KOPT-K1 (cell line): ENCODE measurements around the gene HIVEP3.

ENCODE experiments used
- H3K27ac ChIP-seq: fragments of 200-600 bp; sonication (generic); 2 replicates; pipeline ENCODE4 v1.5.1; 2016; ENCODE audit warnings: antibody characterized with exemption, mild to moderate bottlenecking, low read depth, low read length; ENCODE audit not compliant: poor library complexity, severe bottlenecking
- H3K36me3 ChIP-seq: fragments of 200-600 bp; sonication (generic); 2 replicates; pipeline ENCODE4 v1.5.1; 2017; ENCODE audit warnings: antibody characterized with exemption, mild to moderate bottlenecking, low read length, moderate library complexity; ENCODE audit not compliant: insufficient read depth
- H3K9me3 ChIP-seq: fragments of 200-600 bp; sonication (generic); 2 replicates; pipeline ENCODE4 v1.5.1; 2017; ENCODE audit warnings: antibody characterized with exemption, low read length, mild to moderate bottlenecking; ENCODE audit not compliant: insufficient read depth, poor library complexity, severe bottlenecking

Gene HIVEP3

GRCh38 chr1:41891199-41891896, 27.4 kb downstream of the HIVEP3 start:
- Histone ChIP-seq H3K36me3 (no peaks in the 10 kb centered on the region), H3K27ac (peak overlapping the region; percentile 100), H3K9me3 (no peaks in the 10 kb centered on the region)

GRCh38 chr1:41890825-41891198, 27.9 kb downstream of the HIVEP3 start:
- Histone ChIP-seq H3K36me3 (no peaks in the 10 kb centered on the region), H3K27ac (peak overlapping the region; percentile 100), H3K9me3 (no peaks in the 10 kb centered on the region)

GRCh38 chr1:41889506-41890414, 29.0 kb downstream of the HIVEP3 start:
- no peaks in the 10 kb centered on the region for H3K9me3 ChIP-seq
- peak overlapping the region; percentile 100 for H3K27ac ChIP-seq
- H3K36me3 ChIP-seq, result no peaks in the 10 kb centered on the region

- no peaks in the 10 kb centered on the region for H3K9me3 ChIP-seq
- no peaks in the 10 kb centered on the region for H3K36me3 ChIP-seq
- H3K27ac ChIP-seq, result peak overlapping the region; percentile 100
Observed at GRCh38 chr1:41888756-41889155, 30.0 kb downstream of the HIVEP3 start.

- Histone ChIP-seq H3K36me3 (no peaks in the 10 kb centered on the region), H3K9me3 (no peaks in the 10 kb centered on the region), H3K27ac (peak overlapping the region; percentile 100)
Observed at GRCh38 chr1:41887365-41887764, 31.4 kb downstream of the HIVEP3 start.

- H3K9me3 ChIP-seq, result no peaks in the 10 kb centered on the region
- H3K27ac ChIP-seq, result peak overlapping the region; percentile 100
- no peaks in the 10 kb centered on the region for H3K36me3 ChIP-seq
Observed at GRCh38 chr1:41884256-41885230, 34.2 kb downstream of the HIVEP3 start.

- H3K27ac ChIP-seq, result peak overlapping the region; percentile 100
- no peaks in the 10 kb centered on the region for H3K36me3 ChIP-seq
- H3K9me3 ChIP-seq, result no peaks in the 10 kb centered on the region
Observed at GRCh38 chr1:41883507-41883906, 35.2 kb downstream of the HIVEP3 start.

- H3K27ac ChIP-seq, result peak overlapping the region; percentile 100
- H3K9me3 ChIP-seq, result no peaks in the 10 kb centered on the region
- H3K36me3 ChIP-seq, result no peaks in the 10 kb centered on the region
Observed at GRCh38 chr1:41882486-41882885, 36.2 kb downstream of the HIVEP3 start.

GRCh38 chr1:41882068-41882477, 36.6 kb downstream of the HIVEP3 start:
- Histone ChIP-seq H3K9me3 (no peaks in the 10 kb centered on the region), H3K27ac (peak overlapping the region; percentile 100), H3K36me3 (no peaks in the 10 kb centered on the region)

- Histone ChIP-seq H3K27ac (peak overlapping the region; percentile 100), H3K9me3 (no peaks in the 10 kb centered on the region), H3K36me3 (no peaks in the 10 kb centered on the region)
Observed at GRCh38 chr1:41880950-41881885, 37.5 kb downstream of the HIVEP3 start.

GRCh38 chr1:41880261-41880660, 38.5 kb downstream of the HIVEP3 start:
- H3K9me3 ChIP-seq, result no peaks in the 10 kb centered on the region
- peak overlapping the region; percentile 100 for H3K27ac ChIP-seq
- H3K36me3 ChIP-seq, result no peaks in the 10 kb centered on the region

- Histone ChIP-seq H3K27ac (peak overlapping the region; percentile 100), H3K36me3 (no peaks in the 10 kb centered on the region), H3K9me3 (no peaks in the 10 kb centered on the region)
Observed at GRCh38 chr1:41879617-41880016, 39.1 kb downstream of the HIVEP3 start.

GRCh38 chr1:41878911-41879310, 39.8 kb downstream of the HIVEP3 start:
- H3K27ac ChIP-seq, result peak overlapping the region; percentile 100
- no peaks in the 10 kb centered on the region for H3K36me3 ChIP-seq
- H3K9me3 ChIP-seq, result no peaks in the 10 kb centered on the region

GRCh38 chr1:41878495-41878894, 40.2 kb downstream of the HIVEP3 start:
- Histone ChIP-seq H3K36me3 (no peaks in the 10 kb centered on the region), H3K9me3 (no peaks in the 10 kb centered on the region), H3K27ac (peak overlapping the region; percentile 100)
